Ishikawa (cell line): ENCODE data around the gene CELSR2.

ENCODE experiments used
- CEBPB ChIP-seq: IDR thresholded peaks from 2 replicates; pipeline ENCODE4 v1.6.1; 2012
- CREB1 ChIP-seq: IDR thresholded peaks from 2 replicates; pipeline ENCODE4 v1.6.1; 2012; ENCODE audit warnings: low read depth
- EGR1 ChIP-seq: IDR thresholded peaks from 2 replicates; pipeline ENCODE4 v1.6.1; 2012
- EP300 ChIP-seq: IDR thresholded peaks from 2 replicates; pipeline ENCODE4 v1.6.1; 2012; ENCODE audit warnings: borderline replicate concordance
- FOXM1 ChIP-seq: IDR thresholded peaks from 2 replicates; pipeline ENCODE4 v1.6.1; 2012; ENCODE audit warnings: low read depth, borderline replicate concordance
- MAX ChIP-seq: IDR thresholded peaks from 2 replicates; pipeline ENCODE4 v1.6.1; 2012
- NFIC ChIP-seq: IDR thresholded peaks from 2 replicates; pipeline ENCODE4 v1.6.1; 2012
- RAD21 ChIP-seq: IDR thresholded peaks from 2 replicates; pipeline ENCODE4 v1.6.1; 2012; ENCODE audit warnings: low read depth
- REST ChIP-seq: IDR thresholded peaks from 2 replicates; pipeline ENCODE4 v1.6.1; 2012; ENCODE audit warnings: low read depth, mild to moderate bottlenecking
- TAF1 ChIP-seq: IDR thresholded peaks from 2 replicates; pipeline ENCODE4 v1.6.1; 2012; ENCODE audit warnings: low read depth, mild to moderate bottlenecking
- TCF12 ChIP-seq: IDR thresholded peaks from 2 replicates; pipeline ENCODE4 v1.6.1; 2012; ENCODE audit warnings: low read depth
- TEAD4 ChIP-seq: IDR thresholded peaks from 2 replicates; pipeline ENCODE4 v1.6.1; 2012
- YY1 ChIP-seq: IDR thresholded peaks from 2 replicates; pipeline ENCODE4 v1.6.1; 2012; ENCODE audit warnings: low read depth

DNA sequence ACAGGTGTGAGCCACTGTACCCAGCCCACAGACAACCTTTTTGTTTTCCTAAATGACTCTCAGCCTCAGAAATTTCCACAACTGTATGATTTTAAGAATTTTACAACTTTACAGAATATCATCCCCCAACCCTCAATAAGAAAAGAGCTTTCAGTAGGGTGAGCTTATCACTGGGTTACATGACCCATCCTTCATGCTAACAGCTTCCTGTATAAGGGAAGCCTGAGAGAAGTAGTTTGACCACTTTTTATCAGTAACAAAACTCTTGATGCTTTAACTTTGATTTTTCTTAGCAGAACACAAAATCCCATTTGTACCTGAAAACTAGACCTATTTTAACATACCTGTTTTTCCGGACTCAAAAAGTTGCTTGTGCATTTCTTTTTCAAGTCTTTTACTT is 67.2 kb downstream of the CELSR2 start:
- TF ChIP-seq EP300 (no peak), MAX (no peak), REST (no peak), TCF12 (no peak), RAD21 (no peak), EGR1 (no peak), TEAD4 (no peak), CEBPB (no peak), NFIC (no peak), TAF1 (no peak), FOXM1 (no peak), CREB1 (no peak), YY1 (no peak)
